ENCODE results near the gene ADGRE1. TPM values are rescaled to one million over a fixed set of nuclear protein-coding genes. Genes with fewer than 3 reads are reported as not detected.

ADGRE1 gene
- 1 to 10 TPM; 6.0 to 6.5 TPM for total RNA-seq

- H3K4me3 Mint-ChIP-seq, result no peak within 1 kb of the TSS
- H3K27ac Mint-ChIP-seq, result peak within 1 kb of the TSS; percentile 56
Measured at GRCh38 chr19:6887316-6887715, at the start of gene ADGRE1. ADGRE1 (plus strand) TSS chr19:6887579; CDS start chr19:6887609, 30 bp downstream.

GRCh38 chr19:6838062-6838655, 49.2 kb upstream of the ADGRE1 start:
- no peak for DNase-seq
- ATAC-seq, result no peak
- H3K4me3 Mint-ChIP-seq, result no peak overlapping the region
- peaks cover 48% of the 10 kb centered on the region for H3K36me3 Mint-ChIP-seq (ENCODE audit: low read depth)
- POLR2A ChIA-PET, result no interaction called here
- no peaks in the 10 kb centered on the region for H3K27me3 Mint-ChIP-seq
- peak overlapping the region; percentile 75 for H3K27ac Mint-ChIP-seq
- intact Hi-C loops (cut with DNase I, micrococcal nuclease), result no loop called here
- H3K4me1 Mint-ChIP-seq, result peaks cover 24% of the 10 kb centered on the region
- CTCF ChIA-PET, result interaction anchor here (0.7 kb wide), 1 partner anchor 22 kb away, joined by 3 read pairs; no protein-coding TSS in a partner anchor
- H3K9me3 Mint-ChIP-seq (ENCODE audit: low read depth), result no peaks in the 10 kb centered on the region

More at GRCh38 chr19:6887316-6887715, at the start of gene ADGRE1:
- ChIA-PET POLR2A (no interaction called here), CTCF (interaction anchor here (0.6 kb wide), 1 partner anchor 510 kb away, joined by 3 read pairs; no protein-coding TSS in a partner anchor)
- no peaks in the 10 kb centered on the region for H3K27me3 Mint-ChIP-seq
- peaks cover 23% of the 10 kb centered on the region for H3K9me3 Mint-ChIP-seq (ENCODE audit: low read depth)
- DNase-seq, result peak; percentile 70
- intact Hi-C loops (cut with DNase I, micrococcal nuclease), result no loop called here
- peaks cover 27% of the 10 kb centered on the region for H3K36me3 Mint-ChIP-seq (ENCODE audit: low read depth)
- ATAC-seq, result peak; percentile 69
- peaks cover 55% of the 10 kb centered on the region for H3K4me1 Mint-ChIP-seq

GRCh38 chr19:6842871-6843607, 44.3 kb upstream of the ADGRE1 start:
- CTCF ChIA-PET, result interaction anchor here (0.6 to 2.1 kb wide), 3 partner anchors 9 to 325 kb away, joined by 3 to 5 read pairs (median 4); no protein-coding TSS in a partner anchor
- H3K27ac Mint-ChIP-seq, result no peak overlapping the region
- H3K36me3 Mint-ChIP-seq (ENCODE audit: low read depth), result peaks cover 36% of the 10 kb centered on the region
- DNase-seq (no peak), ATAC-seq (no peak)
- intact Hi-C loops (cut with DNase I, micrococcal nuclease), result no loop called here
- no peaks in the 10 kb centered on the region for H3K9me3 Mint-ChIP-seq (ENCODE audit: low read depth)
- no peak overlapping the region for H3K4me3 Mint-ChIP-seq
- peaks cover 4% of the 10 kb centered on the region for H3K4me1 Mint-ChIP-seq
- POLR2A ChIA-PET, result interaction anchor here (0.6 kb wide), 1 partner anchor 41 kb away, joined by 6 read pairs; no protein-coding TSS in a partner anchor
- H3K27me3 Mint-ChIP-seq, result no peaks in the 10 kb centered on the region

- intact Hi-C loops (cut with DNase I, micrococcal nuclease), result no loop called here
- DNase-seq, result no peak
- ChIA-PET POLR2A (no interaction called here), CTCF (interaction anchor here (0.6 kb wide), 1 partner anchor 347 kb away, joined by 3 read pairs; no protein-coding TSS in a partner anchor)
- Mint-ChIP-seq H3K27ac (no peak overlapping the region), H3K9me3 (ENCODE audit: low read depth) (no peaks in the 10 kb centered on the region), H3K4me3 (no peak overlapping the region), H3K27me3 (no peaks in the 10 kb centered on the region), H3K4me1 (no peaks in the 10 kb centered on the region), H3K36me3 (ENCODE audit: low read depth) (peaks cover 38% of the 10 kb centered on the region)
- no peak for ATAC-seq
Measured at GRCh38 chr19:6847828-6848200, 39.6 kb upstream of the ADGRE1 start.

GRCh38 chr19:6848986-6849385, 38.4 kb upstream of the ADGRE1 start:
- POLR2A ChIA-PET, result interaction anchor here (0.6 to 1.0 kb wide), 2 partner anchors 37 to 179 kb away, joined by 3 read pairs; partner anchors contain the start of gene TNFSF14
- no peak overlapping the region for H3K27ac Mint-ChIP-seq
- no peak overlapping the region for H3K4me3 Mint-ChIP-seq
- H3K4me1 Mint-ChIP-seq, result no peaks in the 10 kb centered on the region
- H3K27me3 Mint-ChIP-seq, result no peaks in the 10 kb centered on the region
- ATAC-seq (no peak), DNase-seq (no peak)
- H3K9me3 Mint-ChIP-seq (ENCODE audit: low read depth), result no peaks in the 10 kb centered on the region
- CTCF ChIA-PET, result interaction anchor here (0.7 kb wide), 1 partner anchor 95 kb away, joined by 3 read pairs; no protein-coding TSS in a partner anchor
- peaks cover 33% of the 10 kb centered on the region for H3K36me3 Mint-ChIP-seq (ENCODE audit: low read depth)
- intact Hi-C loops (cut with DNase I, micrococcal nuclease), result no loop called here

- no peaks in the 10 kb centered on the region for H3K27me3 Mint-ChIP-seq
- peaks cover 34% of the 10 kb centered on the region for H3K36me3 Mint-ChIP-seq (ENCODE audit: low read depth)
Measured at GRCh38 chr19:6849876-6850275, 37.5 kb upstream of the ADGRE1 start.

GRCh38 chr19:6851359-6851758, 36.0 kb upstream of the ADGRE1 start:
- H3K36me3 Mint-ChIP-seq (ENCODE audit: low read depth), result peaks cover 44% of the 10 kb centered on the region
- POLR2A ChIA-PET, result no interaction called here

More at GRCh38 chr19:6849876-6850275, 37.5 kb upstream of the ADGRE1 start:
- Mint-ChIP-seq H3K27ac (no peak overlapping the region), H3K4me3 (no peak overlapping the region), H3K9me3 (ENCODE audit: low read depth) (no peaks in the 10 kb centered on the region), H3K4me1 (no peaks in the 10 kb centered on the region)
- DNase-seq (no peak), ATAC-seq (no peak)
- intact Hi-C loops (cut with DNase I, micrococcal nuclease), result no loop called here
- POLR2A ChIA-PET, result interaction anchor here (1.0 kb wide), 1 partner anchor 36 kb away, joined by 3 read pairs; no protein-coding TSS in a partner anchor
- CTCF ChIA-PET, result interaction anchor here (0.6 kb wide), 1 partner anchor 569 kb away, joined by 3 read pairs; no protein-coding TSS in a partner anchor

GRCh38 chr19:6852001-6852400, 35.4 kb upstream of the ADGRE1 start:
- ChIA-PET POLR2A (no interaction called here), CTCF (interaction anchor here (0.8 to 1.1 kb wide), 2 partner anchors 8 to 10 kb away, joined by 4 to 5 read pairs; no protein-coding TSS in a partner anchor)
- Mint-ChIP-seq H3K4me3 (no peak overlapping the region), H3K4me1 (no peaks in the 10 kb centered on the region), H3K36me3 (ENCODE audit: low read depth) (peaks cover 47% of the 10 kb centered on the region), H3K9me3 (ENCODE audit: low read depth) (no peaks in the 10 kb centered on the region), H3K27ac (no peak overlapping the region), H3K27me3 (no peaks in the 10 kb centered on the region)
- DNase-seq (no peak), ATAC-seq (no peak)
- intact Hi-C loops (cut with DNase I, micrococcal nuclease), result no loop called here

More at GRCh38 chr19:6851359-6851758, 36.0 kb upstream of the ADGRE1 start:
- DNase-seq (no peak), ATAC-seq (no peak)
- no peaks in the 10 kb centered on the region for H3K27me3 Mint-ChIP-seq
- H3K27ac Mint-ChIP-seq, result no peak overlapping the region
- intact Hi-C loops (cut with DNase I, micrococcal nuclease), result no loop called here
- no peaks in the 10 kb centered on the region for H3K4me1 Mint-ChIP-seq
- no peak overlapping the region for H3K4me3 Mint-ChIP-seq
- CTCF ChIA-PET, result interaction anchor here (0.8 to 1.1 kb wide), 2 partner anchors 9 kb away, joined by 4 to 5 read pairs; no protein-coding TSS in a partner anchor
- H3K9me3 Mint-ChIP-seq (ENCODE audit: low read depth), result no peaks in the 10 kb centered on the region

GRCh38 chr19:6853868-6854267, 33.5 kb upstream of the ADGRE1 start:
- peak overlapping the region; percentile 64 for H3K27ac Mint-ChIP-seq
- POLR2A ChIA-PET, result no interaction called here
- intact Hi-C loops (cut with DNase I, micrococcal nuclease), result no loop called here
- no peak for ATAC-seq
- peaks cover 46% of the 10 kb centered on the region for H3K36me3 Mint-ChIP-seq (ENCODE audit: low read depth)
- no peaks in the 10 kb centered on the region for H3K4me1 Mint-ChIP-seq
- DNase-seq, result no peak
- no peaks in the 10 kb centered on the region for H3K9me3 Mint-ChIP-seq (ENCODE audit: low read depth)
- CTCF ChIA-PET, result interaction anchor here (0.8 kb wide), 1 partner anchor 40 kb away, joined by 3 read pairs; no protein-coding TSS in a partner anchor
- no peaks in the 10 kb centered on the region for H3K27me3 Mint-ChIP-seq
- H3K4me3 Mint-ChIP-seq, result no peak overlapping the region

- ChIA-PET POLR2A (interaction anchor here (0.6 kb wide), 1 partner anchor 34 kb away, joined by 3 read pairs; no protein-coding TSS in a partner anchor), CTCF (no interaction called here)
- intact Hi-C loops (cut with DNase I, micrococcal nuclease), result no loop called here
- H3K27ac Mint-ChIP-seq, result no peak overlapping the region
- H3K9me3 Mint-ChIP-seq (ENCODE audit: low read depth), result no peaks in the 10 kb centered on the region
- no peak for DNase-seq
- H3K27me3 Mint-ChIP-seq, result no peaks in the 10 kb centered on the region
- ATAC-seq, result no peak
- H3K4me1 Mint-ChIP-seq, result no peaks in the 10 kb centered on the region
- no peak overlapping the region for H3K4me3 Mint-ChIP-seq
- H3K36me3 Mint-ChIP-seq (ENCODE audit: low read depth), result peaks cover 41% of the 10 kb centered on the region
Measured at GRCh38 chr19:6854758-6855157, 32.6 kb upstream of the ADGRE1 start.

GRCh38 chr19:6856749-6857372, 30.5 kb upstream of the ADGRE1 start:
- DNase-seq, result no peak
- Mint-ChIP-seq H3K4me3 (no peak overlapping the region), H3K27me3 (no peaks in the 10 kb centered on the region), H3K36me3 (ENCODE audit: low read depth) (peaks cover 31% of the 10 kb centered on the region), H3K4me1 (peaks cover 3% of the 10 kb centered on the region), H3K27ac (no peak overlapping the region), H3K9me3 (ENCODE audit: low read depth) (no peaks in the 10 kb centered on the region)
- intact Hi-C loops (cut with DNase I, micrococcal nuclease), result no loop called here
- ATAC-seq, result no peak
- ChIA-PET CTCF (interaction anchor here (1.5 kb wide), 1 partner anchor 77 kb away, joined by 3 read pairs; no protein-coding TSS in a partner anchor), POLR2A (interaction anchor here (0.5 kb wide), 1 partner anchor 270 kb away, joined by 4 read pairs; no protein-coding TSS in a partner anchor)
